Dendritic cell treated with granulocyte-macrophage colony-stimulating factor and Interleukin-4, amounts not matched to agents 40 ng/mL and 50 ng/mL, for 4 days (primary cell): ENCODE results near the gene CSTA.
"Not testable (repeated sequence)": the region's sequence is repeated elsewhere in the genome, so short reads cannot be mapped to it uniquely, and the experiment has no call there.

Experiments
- H3K27ac Mint-ChIP-seq: one replicate; pipeline ENCODE4 v1.8.0; 2022; ENCODE audit warnings: mild to moderate bottlenecking, mixed read lengths
- H3K27me3 Mint-ChIP-seq: one replicate; pipeline ENCODE4 v1.8.0; 2022; ENCODE audit warnings: mild to moderate bottlenecking, mixed read lengths
- H3K36me3 Mint-ChIP-seq: one replicate; pipeline ENCODE4 v1.8.0; 2022; ENCODE audit warnings: low read depth, mixed read lengths
- H3K4me1 Mint-ChIP-seq: one replicate; pipeline ENCODE4 v1.8.0; 2022; ENCODE audit warnings: low read depth, mixed read lengths
- H3K4me3 Mint-ChIP-seq: one replicate; pipeline ENCODE4 v1.8.0; 2022; ENCODE audit warnings: mild to moderate bottlenecking, moderate library complexity, mixed read lengths
- H3K9me3 Mint-ChIP-seq: one replicate; pipeline ENCODE4 v1.8.0; 2022; ENCODE audit warnings: mixed read lengths
- intact Hi-C: fragments of 100-400 bp; cut with micrococcal nuclease; formaldehyde crosslinking; loops from one replicate; pipeline ENCODE4 v1.15.0; 2022

CSTA gene

DNA sequence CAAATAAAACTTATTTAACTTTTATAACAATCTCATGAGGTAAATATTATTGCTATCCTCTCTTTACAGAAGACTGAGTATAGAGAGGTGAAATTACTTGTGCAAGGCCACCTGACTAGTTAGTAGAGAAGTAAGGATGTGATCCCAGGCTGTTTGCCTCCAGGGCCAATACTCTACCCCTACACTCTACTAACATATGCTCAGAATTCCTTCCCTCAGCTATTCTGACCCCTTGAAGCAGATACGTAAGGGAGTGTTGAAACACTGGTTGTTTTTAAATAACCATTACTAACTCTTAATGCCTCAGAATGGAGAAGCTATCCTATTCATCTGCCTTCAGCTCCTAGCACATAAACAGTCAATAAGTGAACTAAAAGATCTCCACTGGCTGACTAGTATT, 24.1 kb downstream of the CSTA start:
- H3K36me3 Mint-ChIP-seq: no peaks in the 10 kb centered on the region
- H3K9me3 Mint-ChIP-seq: no peaks in the 10 kb centered on the region
- H3K27me3 Mint-ChIP-seq: no peaks in the 10 kb centered on the region
- H3K27ac Mint-ChIP-seq: no peak overlapping the region
- peaks cover 5% of the 10 kb centered on the region for H3K4me1 Mint-ChIP-seq
- no peak overlapping the region for H3K4me3 Mint-ChIP-seq
- intact Hi-C loops: no loop called here

DNA sequence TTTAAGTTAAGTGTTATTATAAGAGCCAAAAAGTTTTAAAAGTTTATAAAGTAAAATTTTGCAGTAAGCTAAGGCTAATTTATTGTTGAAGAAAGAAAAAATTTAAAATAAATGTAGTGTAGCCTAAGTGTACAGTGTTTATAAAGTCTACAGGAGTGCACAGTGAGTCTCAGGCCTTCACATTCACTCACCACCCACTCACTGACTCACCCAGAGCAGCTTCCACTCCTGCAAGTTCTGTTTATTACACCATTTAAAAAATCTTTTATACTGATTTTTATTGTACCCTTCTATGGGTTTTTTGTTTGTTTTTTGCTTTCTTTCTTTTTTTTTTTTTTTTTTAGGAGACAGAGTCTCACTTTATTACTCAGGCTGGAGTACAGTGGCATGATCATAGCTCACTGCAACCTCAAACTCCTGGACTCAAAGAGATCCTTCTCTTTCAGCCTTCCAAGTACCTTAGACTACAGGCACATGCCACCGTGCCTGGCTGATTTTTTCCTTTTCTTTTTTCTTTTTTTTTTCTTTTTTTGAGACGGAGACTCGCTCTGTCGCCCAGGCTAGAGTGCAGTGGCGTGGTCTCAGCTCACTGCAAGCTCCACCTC, 25.9 kb downstream of the CSTA start:
- Mint-ChIP-seq H3K36me3 (no peaks in the 10 kb centered on the region), H3K27me3 (no peaks in the 10 kb centered on the region)
- intact Hi-C loops: no loop called here

DNA sequence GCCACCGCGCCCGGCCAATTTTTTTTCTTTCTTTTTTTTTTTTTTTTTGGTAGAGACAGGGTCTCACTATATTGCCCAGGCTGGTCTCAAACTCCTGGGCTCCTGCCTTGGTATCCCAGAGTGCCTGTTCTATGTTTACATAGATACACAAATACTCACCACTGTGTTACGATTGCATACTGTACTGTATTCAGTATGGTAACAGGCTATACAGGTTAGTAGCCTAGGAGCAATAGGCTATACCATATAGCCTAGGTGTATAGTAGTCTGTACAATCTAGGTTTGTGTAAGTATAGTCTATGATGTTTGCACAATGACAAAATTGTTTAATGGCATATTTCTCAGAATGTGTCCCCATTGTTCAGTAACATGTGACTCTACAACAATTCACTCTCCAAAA, 26.6 kb downstream of the CSTA start:
- no peaks in the 10 kb centered on the region for H3K36me3 Mint-ChIP-seq
- intact Hi-C loops: no loop called here
- H3K4me3 Mint-ChIP-seq: no peak overlapping the region
- H3K4me1 Mint-ChIP-seq: peaks cover 16% of the 10 kb centered on the region
- no peak overlapping the region for H3K27ac Mint-ChIP-seq
- no peaks in the 10 kb centered on the region for H3K27me3 Mint-ChIP-seq
- no peaks in the 10 kb centered on the region for H3K9me3 Mint-ChIP-seq

More for the DNA sequence above, 25.9 kb downstream of the CSTA start:
- Mint-ChIP-seq H3K4me1 (peaks cover 15% of the 10 kb centered on the region), H3K9me3 (no peaks in the 10 kb centered on the region), H3K4me3 (no peak overlapping the region), H3K27ac (no peak overlapping the region)

DNA sequence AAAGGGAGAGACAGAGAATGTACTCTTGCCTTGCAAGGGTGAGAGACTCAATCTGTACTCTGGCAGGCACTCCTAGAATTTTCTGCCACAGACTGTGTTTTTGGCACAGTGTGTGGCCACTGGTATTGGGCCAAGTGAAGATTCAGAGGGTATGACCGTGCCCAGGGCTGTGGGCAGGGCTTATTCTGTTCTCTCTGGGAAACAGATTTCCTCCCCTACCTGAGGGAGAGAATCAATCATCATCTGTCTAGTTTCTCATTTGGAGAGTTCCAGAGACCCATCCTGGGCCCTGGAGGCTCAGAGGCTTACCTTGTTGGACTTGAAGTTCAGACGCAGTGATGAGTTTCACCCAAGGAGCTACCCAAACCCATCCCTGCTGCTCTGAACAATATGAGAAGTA, 28.2 kb downstream of the CSTA start:
- H3K27me3 Mint-ChIP-seq: no peaks in the 10 kb centered on the region
- no peak overlapping the region for H3K27ac Mint-ChIP-seq
- intact Hi-C loops: no loop called here

DNA sequence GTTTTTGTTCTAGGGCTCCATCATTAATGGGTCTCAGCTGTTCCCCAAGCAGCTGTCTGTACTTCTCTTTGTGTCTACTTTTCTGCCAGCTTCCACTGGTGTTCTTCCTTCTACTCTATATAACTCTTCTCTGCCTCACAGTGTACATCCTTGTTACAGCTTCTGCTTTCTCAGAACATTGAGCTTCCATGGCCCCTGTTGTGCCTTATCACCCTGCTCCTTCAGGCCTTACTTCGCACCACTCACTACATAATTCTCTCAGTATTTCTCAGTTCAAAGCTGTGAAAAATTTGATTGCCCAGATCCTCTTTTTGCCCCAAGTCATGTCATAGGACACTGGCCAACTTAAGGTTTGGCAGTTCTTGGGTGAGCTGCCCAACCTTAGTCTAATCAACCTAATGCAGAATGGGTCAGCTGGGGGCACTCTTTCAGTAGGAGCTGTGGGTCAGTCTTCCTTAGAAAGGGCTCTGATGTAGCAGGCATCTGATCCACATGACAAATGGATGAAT, 28.9 kb downstream of the CSTA start:
- Mint-ChIP-seq H3K36me3 (peaks cover 9% of the 10 kb centered on the region), H3K27me3 (no peaks in the 10 kb centered on the region), H3K27ac (no peak overlapping the region), H3K4me3 (no peak overlapping the region), H3K4me1 (peaks cover 25% of the 10 kb centered on the region), H3K9me3 (no peaks in the 10 kb centered on the region)
- intact Hi-C loops: no loop called here

More for the DNA sequence above, 28.2 kb downstream of the CSTA start:
- no peaks in the 10 kb centered on the region for H3K9me3 Mint-ChIP-seq
- peaks cover 2% of the 10 kb centered on the region for H3K36me3 Mint-ChIP-seq
- H3K4me1 Mint-ChIP-seq: peaks cover 18% of the 10 kb centered on the region
- no peak overlapping the region for H3K4me3 Mint-ChIP-seq

DNA sequence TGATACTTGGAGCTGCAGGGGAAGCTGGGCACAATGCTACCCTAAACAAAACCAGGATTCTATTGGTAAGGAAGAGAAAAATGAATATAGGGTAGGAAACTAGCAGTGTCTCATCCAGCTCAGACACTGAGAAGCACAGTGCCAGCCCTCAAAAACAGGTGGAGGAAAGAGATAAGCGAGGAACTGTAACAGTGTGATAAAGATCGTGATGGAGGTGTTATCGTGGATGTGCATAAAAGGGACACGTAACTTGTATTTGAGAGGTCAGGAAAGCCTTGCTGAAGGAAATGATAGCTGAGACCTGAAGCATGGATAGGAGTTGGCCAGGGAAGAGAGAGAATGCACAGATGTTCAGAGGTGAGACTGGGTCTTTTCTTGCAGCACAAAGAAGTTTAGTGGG, 30.6 kb downstream of the CSTA start:
- peaks cover 10% of the 10 kb centered on the region for H3K36me3 Mint-ChIP-seq
- H3K4me1 Mint-ChIP-seq: peaks cover 25% of the 10 kb centered on the region
- intact Hi-C loops: no loop called here
- H3K27ac Mint-ChIP-seq: no peak overlapping the region
- H3K27me3 Mint-ChIP-seq: no peaks in the 10 kb centered on the region
- no peak overlapping the region for H3K4me3 Mint-ChIP-seq
- no peaks in the 10 kb centered on the region for H3K9me3 Mint-ChIP-seq

DNA sequence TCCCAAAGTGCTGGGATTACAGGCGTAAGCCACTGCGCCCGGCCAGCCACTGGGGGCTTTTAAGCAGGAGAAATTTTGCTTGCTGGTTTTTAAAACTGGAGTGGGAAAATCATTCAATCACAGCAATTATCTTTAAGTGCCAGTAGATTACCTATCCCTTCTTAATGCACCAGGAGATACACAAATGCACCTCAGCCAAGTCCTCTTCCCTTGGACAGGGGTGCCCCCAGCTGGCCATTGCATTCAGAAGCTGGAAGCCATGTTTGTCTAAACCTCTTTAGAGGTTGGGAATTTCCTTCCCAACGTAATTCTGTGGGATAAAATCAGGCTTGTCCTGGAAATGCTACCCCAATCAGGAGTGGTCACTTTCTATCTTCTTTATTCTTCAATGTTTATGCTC, 31.4 kb downstream of the CSTA start:
- Mint-ChIP-seq H3K4me1 (peaks cover 25% of the 10 kb centered on the region), H3K4me3 (no peak overlapping the region), H3K27ac (no peak overlapping the region), H3K36me3 (peaks cover 10% of the 10 kb centered on the region), H3K27me3 (no peaks in the 10 kb centered on the region), H3K9me3 (no peaks in the 10 kb centered on the region)
- intact Hi-C loops: no loop called here

DNA sequence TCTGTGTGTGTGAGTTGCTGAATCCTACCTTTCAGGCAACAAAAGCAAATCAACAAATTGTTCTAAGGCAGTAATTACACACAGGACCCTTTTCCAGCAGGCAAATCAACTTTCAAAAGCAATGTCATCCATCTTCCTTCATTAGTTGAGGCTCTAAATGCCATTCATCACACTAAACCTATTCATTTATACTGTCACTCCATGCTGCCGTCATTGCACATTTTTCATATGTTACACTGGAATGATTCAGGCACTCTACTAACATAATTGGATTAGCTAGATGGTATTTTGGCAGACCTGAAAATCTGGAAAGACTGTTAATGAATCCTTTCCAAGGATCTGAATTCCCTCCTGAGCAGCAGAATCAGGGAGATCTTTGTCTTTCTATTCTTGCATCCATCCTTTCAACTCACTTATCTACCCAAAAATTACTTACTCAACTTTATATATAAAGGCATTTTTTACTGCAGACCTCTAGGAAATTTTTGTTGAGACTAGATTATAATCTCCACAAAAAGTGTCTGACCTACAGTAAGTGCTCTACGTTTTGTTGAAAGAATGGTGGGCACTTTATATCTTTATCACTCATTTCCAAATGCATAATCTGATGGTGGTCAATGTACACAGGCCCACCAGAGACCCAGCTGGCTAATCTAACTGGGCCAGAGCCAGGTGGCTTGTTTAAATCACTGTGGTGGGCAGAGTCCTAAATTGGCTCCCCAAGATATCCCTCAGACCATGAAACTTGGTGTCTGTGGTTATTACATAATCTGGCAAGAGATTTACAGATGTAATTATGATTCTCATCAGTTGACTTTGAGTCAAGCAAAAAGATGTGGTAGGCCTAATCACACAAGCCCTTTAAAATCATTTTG, 33.0 kb downstream of the CSTA start:
- no peak overlapping the region for H3K27ac Mint-ChIP-seq
- no peaks in the 10 kb centered on the region for H3K9me3 Mint-ChIP-seq
- H3K27me3 Mint-ChIP-seq: no peaks in the 10 kb centered on the region
- intact Hi-C loops: no loop called here
- H3K36me3 Mint-ChIP-seq: peaks cover 19% of the 10 kb centered on the region
- H3K4me1 Mint-ChIP-seq: peaks cover 25% of the 10 kb centered on the region
- no peak overlapping the region for H3K4me3 Mint-ChIP-seq

DNA sequence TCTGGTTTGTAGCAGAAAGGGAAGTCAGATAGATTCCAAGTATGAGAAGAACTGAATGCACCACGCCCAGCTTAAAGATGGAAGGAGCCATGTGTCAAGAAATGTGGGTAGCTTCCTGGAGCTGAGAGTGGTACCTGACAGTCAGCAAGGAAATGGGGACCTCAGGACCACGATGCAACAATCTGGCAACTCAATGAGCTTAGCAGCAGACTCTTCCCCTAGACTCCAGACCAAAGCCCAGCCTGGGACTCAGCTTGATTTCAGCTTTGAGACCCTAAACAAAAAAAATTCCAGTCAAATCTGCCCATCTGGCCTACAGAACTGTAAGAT, 33.6 kb downstream of the CSTA start:
- Mint-ChIP-seq H3K27me3 (no peaks in the 10 kb centered on the region), H3K4me3 (no peak overlapping the region), H3K9me3 (no peaks in the 10 kb centered on the region), H3K36me3 (peaks cover 25% of the 10 kb centered on the region), H3K4me1 (peaks cover 25% of the 10 kb centered on the region), H3K27ac (no peak overlapping the region)
- intact Hi-C loops: no loop called here

DNA sequence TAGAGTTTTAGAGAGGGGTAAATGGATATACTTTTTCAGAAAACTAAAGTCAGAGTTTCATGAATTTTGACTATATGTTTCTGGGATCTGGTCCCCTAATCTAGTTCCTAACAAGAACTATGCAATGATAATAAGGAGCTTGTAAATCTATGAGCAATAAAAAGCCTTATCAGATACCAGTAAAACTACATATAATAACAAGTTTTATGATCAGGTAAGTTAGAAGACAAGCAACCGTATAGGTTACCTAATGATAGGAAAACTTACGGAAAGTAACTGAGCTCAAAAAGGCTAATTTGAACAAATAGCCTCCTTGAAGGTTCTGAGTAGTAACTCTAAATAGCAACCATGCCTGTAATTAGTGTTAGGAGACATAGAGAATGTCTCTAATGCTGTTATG, 37.0 kb downstream of the CSTA start:
- Mint-ChIP-seq H3K36me3 (peaks cover 56% of the 10 kb centered on the region), H3K4me1 (peaks cover 9% of the 10 kb centered on the region), H3K27me3 (no peaks in the 10 kb centered on the region), H3K27ac (no peak overlapping the region), H3K4me3 (no peak overlapping the region), H3K9me3 (no peaks in the 10 kb centered on the region)
- intact Hi-C loops: no loop called here

DNA sequence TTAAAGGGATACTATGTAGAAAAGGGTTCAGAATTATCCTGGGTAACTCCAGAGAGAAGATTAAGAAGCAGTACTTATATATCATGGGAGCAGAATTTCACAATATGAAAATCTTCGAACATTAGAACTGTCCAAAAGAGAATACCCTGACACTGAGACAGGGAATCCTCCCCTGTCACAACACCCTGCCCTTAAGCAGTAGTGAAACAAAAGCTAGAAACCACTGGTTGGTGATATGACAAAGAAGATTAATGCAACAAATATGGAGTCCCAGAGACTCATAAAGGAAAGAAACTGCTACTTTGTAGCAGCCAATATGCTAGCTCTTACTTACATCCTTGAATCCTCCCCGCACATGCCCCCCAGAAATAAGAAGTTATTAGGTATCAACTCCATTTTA, 39.4 kb downstream of the CSTA start:
- no peak overlapping the region for H3K27ac Mint-ChIP-seq
- H3K36me3 Mint-ChIP-seq: peaks cover 66% of the 10 kb centered on the region
- no peaks in the 10 kb centered on the region for H3K27me3 Mint-ChIP-seq
- no peaks in the 10 kb centered on the region for H3K4me1 Mint-ChIP-seq
- H3K9me3 Mint-ChIP-seq: no peaks in the 10 kb centered on the region
- intact Hi-C loops: no loop called here
- H3K4me3 Mint-ChIP-seq: no peak overlapping the region

DNA sequence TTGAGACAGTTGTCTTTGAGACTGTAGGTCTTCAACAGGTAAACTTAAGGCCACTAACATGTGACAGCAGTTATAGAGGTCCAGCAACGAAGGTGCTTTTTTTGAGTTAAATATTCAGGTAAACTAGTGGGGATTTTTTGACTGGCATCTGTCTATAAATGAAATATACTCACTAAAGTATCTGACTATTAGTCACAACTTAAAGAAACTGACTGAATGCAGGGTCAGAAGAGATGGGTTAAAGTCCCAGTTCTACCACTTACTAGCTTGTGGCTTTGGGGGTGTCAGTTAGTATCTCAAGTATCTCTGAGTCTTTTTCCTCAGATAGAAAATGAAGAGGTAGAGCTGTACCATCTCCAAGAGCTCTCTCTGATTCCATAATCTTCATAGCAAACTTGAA, 40.0 kb downstream of the CSTA start:
- Mint-ChIP-seq H3K9me3 (no peaks in the 10 kb centered on the region), H3K4me1 (no peaks in the 10 kb centered on the region), H3K4me3 (no peak overlapping the region), H3K27ac (no peak overlapping the region), H3K27me3 (no peaks in the 10 kb centered on the region), H3K36me3 (peaks cover 70% of the 10 kb centered on the region)
- intact Hi-C loops: no loop called here

DNA sequence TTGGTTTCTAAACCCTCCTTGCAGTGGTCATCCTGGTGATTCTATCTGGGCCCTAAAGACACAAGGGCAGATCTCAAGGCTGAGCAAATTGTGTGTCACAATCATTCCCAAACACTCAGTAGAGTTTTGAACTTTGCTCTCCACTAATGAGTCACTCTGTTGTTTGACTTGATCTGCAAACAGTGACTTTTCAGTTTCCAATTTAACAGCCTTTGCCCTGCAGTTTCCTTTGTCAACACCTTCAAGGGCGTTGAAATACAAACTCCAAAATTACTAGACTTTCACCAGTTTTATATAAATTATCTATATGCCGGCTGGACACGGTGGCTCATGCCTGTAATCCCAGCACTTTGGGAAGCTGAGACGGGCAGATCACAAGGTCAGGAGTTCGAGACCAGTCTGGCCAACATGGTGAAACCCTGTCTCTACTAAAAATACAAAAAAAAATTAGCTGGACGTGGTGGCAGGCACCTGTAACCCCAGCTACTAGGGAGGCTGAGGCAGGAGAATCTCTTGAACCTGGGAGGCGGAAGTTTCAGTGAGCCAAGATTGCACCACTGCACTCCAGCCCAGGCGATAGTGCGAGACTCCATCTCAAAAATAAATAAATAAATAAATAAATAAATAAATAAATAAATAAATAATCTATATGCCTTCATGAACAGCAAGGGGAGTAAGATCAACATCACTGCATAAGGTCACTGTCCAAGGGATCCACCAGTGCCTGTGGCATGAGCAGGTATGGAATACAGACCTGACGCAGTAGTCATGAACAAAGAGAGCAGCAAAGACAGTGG, 40.7 kb downstream of the CSTA start:
- H3K4me1 Mint-ChIP-seq, H3K27ac Mint-ChIP-seq, H3K9me3 Mint-ChIP-seq, H3K4me3 Mint-ChIP-seq, H3K27me3 Mint-ChIP-seq, intact Hi-C loops: not testable (repeated sequence)
- peaks cover 74% of the 10 kb centered on the region for H3K36me3 Mint-ChIP-seq

DNA sequence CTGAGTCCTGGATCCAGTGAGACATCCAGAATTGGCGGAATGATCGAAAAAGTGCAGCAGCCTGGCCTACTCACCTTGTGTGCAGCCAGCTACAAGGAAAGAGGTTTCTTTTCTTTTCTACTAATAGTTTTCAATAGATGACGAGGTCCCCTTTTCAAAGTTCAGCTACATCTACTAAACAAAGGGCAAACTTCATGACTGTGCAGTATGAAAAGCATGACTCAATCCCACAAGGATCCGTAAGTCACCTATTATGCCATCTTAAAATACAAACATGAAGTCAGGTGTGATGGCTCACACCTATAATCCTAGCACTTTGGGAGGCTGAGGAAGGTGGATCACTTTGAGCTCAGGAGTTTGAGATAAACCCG, 41.3 kb downstream of the CSTA start:
- intact Hi-C loops: no loop called here
- no peak overlapping the region for H3K4me3 Mint-ChIP-seq
- H3K4me1 Mint-ChIP-seq: peaks cover 5% of the 10 kb centered on the region
- no peak overlapping the region for H3K27ac Mint-ChIP-seq
- H3K36me3 Mint-ChIP-seq: peaks cover 79% of the 10 kb centered on the region
- H3K9me3 Mint-ChIP-seq: no peaks in the 10 kb centered on the region
- H3K27me3 Mint-ChIP-seq: no peaks in the 10 kb centered on the region
